Prostate gland (tissue), 2 donors: ENCODE data around the gene WDTC1. TPM values are rescaled to one million over a fixed set of nuclear protein-coding genes. Genes with fewer than 3 reads are reported as not detected.

Experiments
- DNase-seq: peaks from one replicate; pipeline ENCODE4 v3.0.0-alpha.2; 2019; ENCODE audit warnings: low spot score
- H3K27ac ChIP-seq, 2 donors: fragments of 200-600 bp; sonication (generic); 2 replicates each; pipeline ENCODE4 v1.5.1; 2017 to 2019
- H3K27me3 ChIP-seq: fragments of 200-600 bp; sonication (generic); replicated peaks from 2 replicates; pipeline ENCODE4 v1.5.1; 2019; ENCODE audit not compliant: insufficient read depth
- H3K36me3 ChIP-seq, 2 donors: fragments of 200-600 bp; sonication (generic); 1 replicate in 1 of 2; 2 replicates in 1 of 2; pipeline versions ENCODE4 v1.5.1 to v1.8.1; 2017 to 2019
- H3K4me1 ChIP-seq: fragments of 200-600 bp; sonication (generic); replicated peaks from 2 replicates; pipeline ENCODE4 v1.5.1; 2019
- H3K4me3 ChIP-seq, 2 donors: fragments of 200-600 bp; sonication (generic); 2 replicates each; pipeline ENCODE4 v1.5.1; 2017 to 2019
- H3K9me3 ChIP-seq: fragments of 200-600 bp; sonication (generic); 2 replicates; pipeline ENCODE4 v1.5.1; 2017
- POLR2A ChIP-seq: fragments of 450-650 bp; IDR thresholded peaks from one replicate; pipeline ENCODE4 v1.6.1; 2016; ENCODE audit warnings: antibody characterized with exemption, mild to moderate bottlenecking
- POLR2AphosphoS5 ChIP-seq: sonication (generic); formaldehyde crosslinking; IDR thresholded peaks from one replicate; pipeline ENCODE4 v1.6.1; 2017; ENCODE audit warnings: antibody characterized with exemption
- WGBS: methylation state at CpG from one replicate; pipeline ENCODE4 v1.1.5; 2018; 5-methylcytosine and 5-hydroxymethylcytosine counted together
- intact Hi-C: fragments of 100-400 bp; cut with DNase I; formaldehyde crosslinking; loops from one replicate; pipeline ENCODE4 v1.14.2; 2022
- total RNA-seq, 2 donors: library from RNA; depleted of rRNA; stranded (reverse); fragments of >200 nt; gene quantifications; one replicate each; pipeline ENCODE4 v1.1.0, GENCODE V29; 2016
- TF ChIP-seq, protein P1 (sequence below), 4 experiments: fragments of 200-600 bp in 2 of 4; fragments of 450-650 bp in 2 of 4; sonication (generic) in 2 of 4; IDR thresholded peaks; 1 replicate in 3 of 4; 2 replicates in 1 of 4; pipeline ENCODE4 v1.5.1; 2016 to 2019; ENCODE audit warnings: antibody characterized with exemption in 4 of 4, mild to moderate bottlenecking in 2 of 4, moderate library complexity in 2 of 4

WDTC1 gene
- total RNA-seq, 2 donors from 2014 or later: 45.1 to 56.1 TPM

DNA sequence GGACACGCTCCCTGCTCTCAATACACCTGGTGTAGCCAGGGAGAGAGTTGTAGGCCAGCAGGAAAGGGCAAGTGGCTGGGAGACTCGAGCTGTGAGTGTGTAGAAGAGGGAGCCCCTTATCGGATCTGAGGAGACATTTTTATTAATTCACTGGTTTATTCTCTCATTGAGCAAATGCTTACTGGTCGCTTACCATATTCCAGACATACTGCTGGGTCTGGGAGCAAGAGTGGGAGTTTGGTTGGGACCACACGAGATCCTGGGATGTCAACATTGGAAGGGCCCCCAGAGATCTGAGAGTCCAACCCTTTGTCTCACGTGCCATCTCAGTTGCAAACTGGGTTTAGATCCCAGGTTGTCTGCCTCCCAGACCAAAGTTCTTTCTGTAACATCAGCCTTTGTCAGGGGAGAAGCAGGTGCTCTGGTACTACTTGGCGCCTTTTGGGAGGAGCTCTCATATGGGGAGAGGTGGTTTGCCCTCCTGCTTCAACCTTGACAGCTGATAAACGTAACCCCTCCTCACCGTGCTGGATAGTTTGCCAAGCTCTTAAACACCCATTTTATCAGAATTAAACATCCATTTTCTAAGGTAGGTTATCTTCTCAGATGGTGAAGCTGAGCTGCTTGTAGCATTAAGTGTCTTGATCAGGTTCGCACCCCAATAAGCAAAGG lies 88.3 kb downstream of the WDTC1 start:
- intact Hi-C loops: loop anchor here (2.0 kb wide), 1 partner anchor 24 kb away; no protein-coding TSS in a partner anchor
- peak overlapping the region; percentile 71 to 75 for H3K27ac ChIP-seq
- peaks cover 21% of the 10 kb centered on the region for H3K4me1 ChIP-seq
- 9% methylated on average over 10 of the region's 10 CpGs for WGBS
- no peak for DNase-seq
- no peaks in the 10 kb centered on the region for H3K9me3 ChIP-seq
- H3K36me3 ChIP-seq: peaks cover 0 to 9% of the 10 kb centered on the region in 2 donors
- peak overlapping the region; percentile 53 to 62 for H3K4me3 ChIP-seq
- no peaks in the 10 kb centered on the region for H3K27me3 ChIP-seq
- no peak for TF ChIP-seq POLR2AphosphoS5
- TF ChIP-seq, protein P1, sequence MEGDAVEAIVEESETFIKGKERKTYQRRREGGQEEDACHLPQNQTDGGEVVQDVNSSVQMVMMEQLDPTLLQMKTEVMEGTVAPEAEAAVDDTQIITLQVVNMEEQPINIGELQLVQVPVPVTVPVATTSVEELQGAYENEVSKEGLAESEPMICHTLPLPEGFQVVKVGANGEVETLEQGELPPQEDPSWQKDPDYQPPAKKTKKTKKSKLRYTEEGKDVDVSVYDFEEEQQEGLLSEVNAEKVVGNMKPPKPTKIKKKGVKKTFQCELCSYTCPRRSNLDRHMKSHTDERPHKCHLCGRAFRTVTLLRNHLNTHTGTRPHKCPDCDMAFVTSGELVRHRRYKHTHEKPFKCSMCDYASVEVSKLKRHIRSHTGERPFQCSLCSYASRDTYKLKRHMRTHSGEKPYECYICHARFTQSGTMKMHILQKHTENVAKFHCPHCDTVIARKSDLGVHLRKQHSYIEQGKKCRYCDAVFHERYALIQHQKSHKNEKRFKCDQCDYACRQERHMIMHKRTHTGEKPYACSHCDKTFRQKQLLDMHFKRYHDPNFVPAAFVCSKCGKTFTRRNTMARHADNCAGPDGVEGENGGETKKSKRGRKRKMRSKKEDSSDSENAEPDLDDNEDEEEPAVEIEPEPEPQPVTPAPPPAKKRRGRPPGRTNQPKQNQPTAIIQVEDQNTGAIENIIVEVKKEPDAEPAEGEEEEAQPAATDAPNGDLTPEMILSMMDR (IDR thresholded peaks at IDR 0.05): no peak
- TF ChIP-seq POLR2A: no peak

DNA sequence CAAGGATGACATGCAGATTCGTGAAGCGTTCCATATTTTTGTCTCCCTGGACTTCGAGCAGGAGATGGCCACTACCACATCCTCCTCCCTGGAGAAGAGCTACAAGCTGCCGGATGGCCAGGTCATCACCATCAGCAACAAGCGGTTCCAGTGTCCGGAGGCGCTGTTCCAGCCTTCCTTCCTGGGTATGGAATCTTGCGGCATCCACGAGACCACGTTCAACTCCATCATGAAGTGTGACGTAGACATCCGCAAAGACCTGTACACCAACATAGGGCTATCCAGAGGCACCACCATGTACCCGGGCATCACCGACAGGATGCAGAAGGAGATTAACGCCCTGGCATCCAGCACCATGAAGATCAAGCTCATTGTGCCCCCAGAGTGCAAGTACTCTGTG lies 90.9 kb downstream of the WDTC1 start:
- no peak for DNase-seq
- Histone ChIP-seq H3K36me3 (peaks cover 0 to 9% of the 10 kb centered on the region in 2 donors), H3K9me3 (no peaks in the 10 kb centered on the region), H3K27me3 (no peaks in the 10 kb centered on the region), H3K27ac (peak overlapping the region in 1 of 2 donors; percentile 67), H3K4me3 (no peak overlapping the region), H3K4me1 (peaks cover 25% of the 10 kb centered on the region)
- intact Hi-C loops: no loop called here
- 87% methylated on average over 15 of the region's 15 CpGs for WGBS
- TF ChIP-seq POLR2A (no peak), POLR2AphosphoS5 (no peak)
- TF ChIP-seq, protein P1 (IDR thresholded peaks at IDR 0.05): no peak

DNA sequence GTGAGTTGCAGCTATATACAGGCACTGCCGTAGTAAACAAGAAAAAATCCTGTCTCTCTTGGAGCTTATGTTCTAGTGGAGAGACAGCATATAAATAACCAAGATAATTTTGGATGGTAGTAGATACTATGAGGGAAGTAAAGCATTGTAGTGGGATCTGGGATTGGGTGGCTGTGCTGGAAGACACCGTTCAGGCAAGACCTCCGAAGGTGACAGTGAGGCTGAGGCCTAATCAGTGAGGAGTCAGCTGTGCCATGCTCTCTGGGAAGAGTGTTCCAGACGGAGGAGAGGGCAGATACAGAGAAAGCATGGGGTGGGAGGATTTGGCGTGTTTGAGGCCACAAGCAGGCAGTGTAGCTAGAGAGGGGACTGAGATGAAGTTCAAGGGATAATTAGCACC lies 93.5 kb downstream of the WDTC1 start:
- Histone ChIP-seq H3K4me3 (no peak overlapping the region), H3K27me3 (no peaks in the 10 kb centered on the region), H3K27ac (no peak overlapping the region), H3K4me1 (peaks cover 23% of the 10 kb centered on the region), H3K36me3 (peaks cover 0 to 9% of the 10 kb centered on the region in 2 donors), H3K9me3 (no peaks in the 10 kb centered on the region)
- intact Hi-C loops: no loop called here
- TF ChIP-seq POLR2AphosphoS5 (no peak), POLR2A (no peak)
- TF ChIP-seq, protein P1 (IDR thresholded peaks at IDR 0.05): no peak
- no peak for DNase-seq
- 80% methylated on average over 5 of the region's 5 CpGs for WGBS

DNA sequence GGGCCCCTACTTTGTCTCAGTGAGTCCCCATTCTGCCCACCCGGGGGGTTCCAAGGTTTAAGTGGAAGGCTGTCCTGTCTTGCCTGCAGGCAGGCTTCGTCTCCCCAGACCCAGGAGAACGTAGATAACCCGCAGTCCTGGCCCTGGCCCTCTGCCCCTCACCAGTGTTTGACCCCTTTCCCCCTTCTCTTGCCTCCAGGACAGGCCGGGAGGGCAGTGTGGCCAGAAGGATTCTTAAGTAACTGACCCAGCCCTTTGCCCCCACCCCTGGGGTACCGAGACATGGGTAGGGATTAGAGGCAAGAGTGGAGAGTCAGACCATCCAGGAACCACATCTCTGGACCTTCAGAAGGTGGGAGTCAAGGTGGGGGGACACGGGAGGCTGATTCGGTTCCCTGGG lies 96.4 kb downstream of the WDTC1 start:
- no peaks in the 10 kb centered on the region for H3K9me3 ChIP-seq
- no peaks in the 10 kb centered on the region for H3K27me3 ChIP-seq
- TF ChIP-seq POLR2AphosphoS5: no peak
- no peak for TF ChIP-seq POLR2A
- TF ChIP-seq, protein P1 (IDR thresholded peaks at IDR 0.05): no peak
- H3K4me1 ChIP-seq: peaks cover 16% of the 10 kb centered on the region
- intact Hi-C loops: no loop called here
- DNase-seq: no peak
- H3K27ac ChIP-seq: no peak overlapping the region
- H3K36me3 ChIP-seq: peaks cover 9 to 22% of the 10 kb centered on the region in 2 donors
- H3K4me3 ChIP-seq: no peak overlapping the region
- 77% methylated on average over 8 of the region's 8 CpGs for WGBS

DNA sequence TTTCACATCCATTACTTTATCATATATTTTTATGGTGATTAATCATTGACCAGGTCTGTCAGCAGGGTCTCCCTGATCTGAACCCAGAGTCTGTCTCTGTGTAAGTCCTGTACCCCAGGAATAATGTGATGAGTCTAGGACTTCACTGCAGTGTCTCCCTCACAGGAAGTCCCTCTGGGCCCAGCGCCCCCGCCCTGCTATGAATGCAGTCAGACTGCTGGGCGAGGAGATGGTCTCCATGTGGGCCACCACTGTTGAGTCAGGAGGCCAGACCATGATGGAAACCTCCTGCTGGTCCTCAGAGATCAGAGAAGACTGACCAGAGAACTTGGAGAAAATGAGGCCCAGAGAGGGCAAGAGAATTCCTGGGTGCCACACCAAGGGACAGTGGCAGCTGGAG lies 97.0 kb downstream of the WDTC1 start:
- peaks cover 9 to 24% of the 10 kb centered on the region in 2 donors for H3K36me3 ChIP-seq
- no peak overlapping the region for H3K4me3 ChIP-seq
- no peaks in the 10 kb centered on the region for H3K27me3 ChIP-seq
- H3K4me1 ChIP-seq: peaks cover 16% of the 10 kb centered on the region
- DNase-seq: no peak
- H3K27ac ChIP-seq: no peak overlapping the region
- 83% methylated on average over 3 of the region's 3 CpGs for WGBS
- intact Hi-C loops: no loop called here
- TF ChIP-seq, protein P1 (IDR thresholded peaks at IDR 0.05): no peak
- TF ChIP-seq POLR2A: no peak
- TF ChIP-seq POLR2AphosphoS5: no peak
- no peaks in the 10 kb centered on the region for H3K9me3 ChIP-seq
